HG03159 (cell line): ENCODE data around the gene NTS.

ENCODE experiments used
- ATAC-seq: cut with Tn5 transposase; IDR thresholded peaks from one replicate; pipeline ENCODE4 v1.9.1; 2021; ENCODE audit warnings: mild to moderate bottlenecking, moderate library complexity; ENCODE audit not compliant: unreplicated experiment

The NTS gene

GRCh38 chr12:85874031-85874461 lies at the start of gene NTS:
Gene NTS (plus strand): TSS chr12:85874295. CDS start chr12:85874404, 109 bp downstream.
- ATAC-seq, result peak; percentile 92

- no peak for ATAC-seq
Observed at GRCh38 chr12:85825746-85826145, 48.3 kb upstream of the NTS start.

GRCh38 chr12:85828576-85828975 lies 45.5 kb upstream of the NTS start:
- no peak for ATAC-seq

- ATAC-seq, result no peak
Observed at GRCh38 chr12:85829391-85829790, 44.7 kb upstream of the NTS start.

- ATAC-seq, result no peak
Observed at GRCh38 chr12:85831327-85831990, 42.6 kb upstream of the NTS start.

- ATAC-seq, result no peak
Observed at GRCh38 chr12:85833579-85833978, 40.5 kb upstream of the NTS start.

GRCh38 chr12:85834378-85834777 lies 39.7 kb upstream of the NTS start:
- no peak for ATAC-seq

GRCh38 chr12:85835426-85836196 lies 38.5 kb upstream of the NTS start:
- no peak for ATAC-seq

GRCh38 chr12:85836197-85837090 lies 37.7 kb upstream of the NTS start, which contains the start of gene RASSF9:
Gene RASSF9 (minus strand): TSS chr12:85836409. CDS start chr12:85836201, 208 bp downstream.
- ATAC-seq, result no peak

GRCh38 chr12:85843606-85844310 lies 30.3 kb upstream of the NTS start:
- ATAC-seq, result no peak

- no peak for ATAC-seq
Observed at GRCh38 chr12:85849344-85849743, 24.8 kb upstream of the NTS start.

- ATAC-seq, result no peak
Observed at GRCh38 chr12:85855305-85855704, 18.8 kb upstream of the NTS start.

- no peak for ATAC-seq
Observed at GRCh38 chr12:85856966-85857365, 17.1 kb upstream of the NTS start.

GRCh38 chr12:85865890-85866289 lies 8.2 kb upstream of the NTS start:
- no peak for ATAC-seq

GRCh38 chr12:85866986-85867776 lies 6.9 kb upstream of the NTS start:
- peak; percentile 98 for ATAC-seq

- peak; percentile 84 for ATAC-seq
Observed at GRCh38 chr12:85872497-85873091, 1.5 kb upstream of the NTS start.

GRCh38 chr12:85877459-85877858 lies 3.4 kb downstream of the NTS start:
- ATAC-seq, result no peak

- no peak for ATAC-seq
Observed at GRCh38 chr12:85883763-85884162, 9.7 kb downstream of the NTS start.

GRCh38 chr12:85894653-85895052 lies 20.6 kb downstream of the NTS start:
- ATAC-seq, result no peak
